Smooth muscle cell (in vitro differentiated cells): ENCODE measurements around the gene SLC6A6. TPM values are rescaled to one million over a fixed set of nuclear protein-coding genes. Genes with fewer than 3 reads are reported as not detected.

Source experiments
- DNase-seq: peaks from one replicate; lab custom pipeline; 2025; ENCODE audit not compliant: unreplicated experiment; lab: John Stamatoyannopoulos, UW
- H2AFZ ChIP-seq: fragments of 200-600 bp; sonication (generic); 2 replicates; pipeline ENCODE4 v1.6.0; 2016; ENCODE audit warnings: antibody characterized with exemption, low read depth, mild to moderate bottlenecking
- H3F3A ChIP-seq: fragments of 200-600 bp; sonication (generic); 2 replicates; pipeline ENCODE4 v1.6.0; 2017; ENCODE audit warnings: antibody characterized with exemption, low read depth
- H3K27ac ChIP-seq: fragments of 200-600 bp; sonication (generic); 2 replicates; pipeline ENCODE4 v1.5.1; 2016; ENCODE audit warnings: low read depth, mild to moderate bottlenecking
- H3K27me3 ChIP-seq: fragments of 200-600 bp; sonication (generic); 2 replicates; pipeline ENCODE4 v1.6.1; 2016; ENCODE audit warnings: low read depth, mild to moderate bottlenecking
- H3K36me3 ChIP-seq: fragments of 200-600 bp; sonication (generic); 2 replicates; pipeline ENCODE4 v1.5.1; 2016; ENCODE audit warnings: low read depth
- H3K4me1 ChIP-seq: fragments of 200-600 bp; sonication (generic); 2 replicates; pipeline ENCODE4 v1.5.1; 2016; ENCODE audit warnings: low read depth
- H3K4me2 ChIP-seq: fragments of 200-600 bp; sonication (generic); 2 replicates; pipeline ENCODE4 v1.6.0; 2016; ENCODE audit warnings: mild to moderate bottlenecking
- H3K4me3 ChIP-seq: fragments of 200-600 bp; sonication (generic); 2 replicates; pipeline ENCODE4 v1.5.1; 2016; ENCODE audit warnings: mild to moderate bottlenecking
- H3K79me2 ChIP-seq: fragments of 200-600 bp; sonication (generic); 2 replicates; pipeline ENCODE4 v1.6.0; 2016; ENCODE audit warnings: low read depth, mild to moderate bottlenecking
- H3K9ac ChIP-seq: fragments of 200-600 bp; sonication (generic); 2 replicates; pipeline ENCODE4 v1.6.0; 2016; ENCODE audit warnings: low read depth
- H3K9me3 ChIP-seq: fragments of 200-600 bp; sonication (generic); replicated peaks from 2 replicates; pipeline ENCODE4 v1.5.1; 2016; ENCODE audit warnings: low read depth
- H4K20me1 ChIP-seq: fragments of 200-600 bp; sonication (generic); 2 replicates; pipeline ENCODE4 v1.6.0; 2016; ENCODE audit warnings: low read depth
- WGBS: methylation state at CpG from one replicate; pipeline ENCODE4 v1.1.7; 2016; ENCODE audit warnings: low lambda C conversion rate; 5-methylcytosine and 5-hydroxymethylcytosine counted together
- polyA plus RNA-seq: library from polyadenylated mRNA; unstranded; fragments of >200 nt; fragmentation: Nextera tagmentation; extraction: Ambion mirVana; gene quantifications from 2 replicates; pipeline ENCODE4 v1.2.1, GENCODE V29; 2016
- total RNA-seq: library from RNA; depleted of rRNA; stranded (reverse); fragments of >200 nt; gene quantifications from 2 replicates; pipeline ENCODE4 v1.2.3, GENCODE V29; 2014
- TF ChIP-seq, protein P1 (sequence below): fragments of 200-600 bp; sonication (generic); IDR thresholded peaks from 2 replicates; pipeline ENCODE4 v1.5.1; 2017; ENCODE audit warnings: borderline replicate concordance, mild to moderate bottlenecking, antibody characterized with exemption; ENCODE audit not compliant: insufficient read depth, poor library complexity, severe bottlenecking

Gene SLC6A6
- total and polyA plus RNA-seq, 2 experiments from 2014 or later, result 9.4 to 11.7 TPM

GRCh38 chr3:14488286-14489041 is 86.1 kb downstream of the SLC6A6 start:
- Histone ChIP-seq H4K20me1 (no peaks in the 10 kb centered on the region), H3K9ac (no peak overlapping the region), H3F3A (no peaks in the 10 kb centered on the region), H3K9me3 (no peaks in the 10 kb centered on the region), H2AFZ (no peak overlapping the region), H3K4me3 (no peak overlapping the region), H3K4me1 (no peaks in the 10 kb centered on the region), H3K79me2 (no peaks in the 10 kb centered on the region), H3K36me3 (no peaks in the 10 kb centered on the region), H3K4me2 (no peak overlapping the region), H3K27ac (no peak overlapping the region), H3K27me3 (no peaks in the 10 kb centered on the region)
- DNase-seq, result no peak
- TF ChIP-seq, protein P1, sequence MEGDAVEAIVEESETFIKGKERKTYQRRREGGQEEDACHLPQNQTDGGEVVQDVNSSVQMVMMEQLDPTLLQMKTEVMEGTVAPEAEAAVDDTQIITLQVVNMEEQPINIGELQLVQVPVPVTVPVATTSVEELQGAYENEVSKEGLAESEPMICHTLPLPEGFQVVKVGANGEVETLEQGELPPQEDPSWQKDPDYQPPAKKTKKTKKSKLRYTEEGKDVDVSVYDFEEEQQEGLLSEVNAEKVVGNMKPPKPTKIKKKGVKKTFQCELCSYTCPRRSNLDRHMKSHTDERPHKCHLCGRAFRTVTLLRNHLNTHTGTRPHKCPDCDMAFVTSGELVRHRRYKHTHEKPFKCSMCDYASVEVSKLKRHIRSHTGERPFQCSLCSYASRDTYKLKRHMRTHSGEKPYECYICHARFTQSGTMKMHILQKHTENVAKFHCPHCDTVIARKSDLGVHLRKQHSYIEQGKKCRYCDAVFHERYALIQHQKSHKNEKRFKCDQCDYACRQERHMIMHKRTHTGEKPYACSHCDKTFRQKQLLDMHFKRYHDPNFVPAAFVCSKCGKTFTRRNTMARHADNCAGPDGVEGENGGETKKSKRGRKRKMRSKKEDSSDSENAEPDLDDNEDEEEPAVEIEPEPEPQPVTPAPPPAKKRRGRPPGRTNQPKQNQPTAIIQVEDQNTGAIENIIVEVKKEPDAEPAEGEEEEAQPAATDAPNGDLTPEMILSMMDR, result no peak
- 82% methylated on average over 7 of the region's 7 CpGs for whole genome bisulfite sequencing

DNA sequence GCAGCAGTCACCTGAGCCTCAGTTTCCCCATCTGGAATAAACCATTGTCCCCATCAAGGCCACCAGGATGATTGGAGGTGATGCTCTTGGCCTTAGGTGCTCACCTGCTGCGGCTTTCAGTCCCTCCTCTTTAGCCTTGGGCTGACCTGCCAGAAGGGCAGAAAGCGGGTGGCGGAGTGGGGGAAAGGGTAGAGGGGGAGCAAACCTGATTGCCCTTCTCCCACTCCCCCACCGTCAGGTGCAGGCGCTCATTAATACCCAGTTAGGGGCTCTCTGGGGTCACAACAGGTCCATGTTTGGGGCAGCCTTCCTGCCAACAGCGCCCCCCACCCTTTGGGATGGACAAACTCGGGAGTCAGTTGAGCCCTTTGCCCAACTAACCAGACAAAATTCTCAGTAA is 87.2 kb downstream of the SLC6A6 start:
- no peaks in the 10 kb centered on the region for H3K27me3 ChIP-seq
- H3K27ac ChIP-seq, result no peak overlapping the region
- 88% methylated on average over 7 of the region's 7 CpGs for WGBS
- H3K4me3 ChIP-seq, result no peak overlapping the region
- DNase-seq, result no peak
- no peaks in the 10 kb centered on the region for H3K79me2 ChIP-seq
- H3F3A ChIP-seq, result no peaks in the 10 kb centered on the region
- no peaks in the 10 kb centered on the region for H4K20me1 ChIP-seq
- H2AFZ ChIP-seq, result no peak overlapping the region
- no peaks in the 10 kb centered on the region for H3K36me3 ChIP-seq
- TF ChIP-seq, protein P1, result no peak
- no peak overlapping the region for H3K9ac ChIP-seq
- H3K9me3 ChIP-seq, result no peaks in the 10 kb centered on the region
- H3K4me1 ChIP-seq, result no peaks in the 10 kb centered on the region
- no peak overlapping the region for H3K4me2 ChIP-seq

DNA sequence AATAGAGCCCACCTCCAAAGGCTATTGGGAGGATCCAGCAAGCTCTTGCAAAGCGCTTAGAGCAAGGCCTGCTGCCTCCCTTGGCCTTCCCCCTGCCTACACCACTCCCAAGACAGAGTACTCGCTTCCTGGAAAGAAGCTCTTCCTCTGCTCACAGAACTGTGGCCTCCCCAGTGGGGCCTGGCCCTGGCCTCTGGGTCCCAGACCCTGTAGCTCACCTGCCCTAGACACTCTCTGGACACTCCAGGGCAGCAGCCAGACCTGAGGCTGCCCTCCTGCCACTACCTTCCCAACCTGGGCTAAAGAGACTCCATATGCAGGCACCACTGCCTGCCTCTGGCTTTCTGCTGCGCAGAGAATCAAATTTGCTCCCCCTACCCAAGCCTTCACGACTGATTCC is 87.8 kb downstream of the SLC6A6 start:
- TF ChIP-seq, protein P1, result no peak
- Histone ChIP-seq H3K9me3 (no peaks in the 10 kb centered on the region), H3K4me3 (no peak overlapping the region), H3K4me2 (no peak overlapping the region), H4K20me1 (no peaks in the 10 kb centered on the region), H3K9ac (no peak overlapping the region), H3K27ac (no peak overlapping the region), H3F3A (no peaks in the 10 kb centered on the region), H3K4me1 (no peaks in the 10 kb centered on the region), H3K79me2 (no peaks in the 10 kb centered on the region), H3K27me3 (no peaks in the 10 kb centered on the region), H2AFZ (no peak overlapping the region), H3K36me3 (no peaks in the 10 kb centered on the region)
- DNase-seq, result no peak
- WGBS, result 85% methylated on average over 4 of the region's 4 CpGs

GRCh38 chr3:14490831-14491230 is 88.4 kb downstream of the SLC6A6 start:
- TF ChIP-seq, protein P1, result no peak
- DNase-seq, result no peak
- no peaks in the 10 kb centered on the region for H3K27me3 ChIP-seq
- no peaks in the 10 kb centered on the region for H3F3A ChIP-seq
- no peaks in the 10 kb centered on the region for H4K20me1 ChIP-seq
- no peaks in the 10 kb centered on the region for H3K9me3 ChIP-seq
- no peaks in the 10 kb centered on the region for H3K79me2 ChIP-seq
- H3K4me3 ChIP-seq, result no peak overlapping the region
- no peak overlapping the region for H3K4me2 ChIP-seq
- WGBS, result 91% methylated on average over 2 of the region's 2 CpGs
- H3K36me3 ChIP-seq, result no peaks in the 10 kb centered on the region
- no peak overlapping the region for H2AFZ ChIP-seq
- no peak overlapping the region for H3K9ac ChIP-seq
- H3K4me1 ChIP-seq, result no peaks in the 10 kb centered on the region
- no peak overlapping the region for H3K27ac ChIP-seq
